CD8-positive, alpha-beta memory T cell (primary cell): Measurements from ENCODE around the gene MYO15A. TPM values are rescaled to one million over a fixed set of nuclear protein-coding genes. Genes with fewer than 3 reads are reported as not detected.

Experiments used
- polyA plus RNA-seq: library from polyadenylated mRNA; unstranded; fragments of 300-500 nt; fragmentation: Illumina TruSeq; gene quantifications from one replicate; pipeline ENCODE4 v1.2.3, GENCODE V29; 2021
- total RNA-seq, 2 experiments: library from RNA; stranded (reverse); gene quantifications; one replicate each; pipeline ENCODE4 v1.2.3, GENCODE V29; 2021

Gene MYO15A
- total and polyA plus RNA-seq, 3 experiments from 2014 or later: 0.31 to 0.54 (median 0.35) TPM

Other genes starting within 250 kb of the MYO15A start
- 10 to 100 TPM in 1 of 2 experiments, 1 to 10 TPM in 1; 10.0 to 11.3 TPM for gene TOM1L2, start 136.4 kb upstream of the MYO15A start, total RNA-seq
- 6.5 TPM for gene TOM1L2, start 136.4 kb upstream of the MYO15A start, polyA plus RNA-seq
- under 1 TPM; 0.33 to 0.60 TPM for gene DRC3, start 135.9 kb upstream of the MYO15A start, total RNA-seq
- not detected for gene DRC3, start 135.9 kb upstream of the MYO15A start, polyA plus RNA-seq
- gene ATPAF2, start 69.6 kb upstream of the MYO15A start, total RNA-seq: 10 to 100 TPM; 30.4 to 33.4 TPM
- gene ATPAF2, start 69.6 kb upstream of the MYO15A start, polyA plus RNA-seq: 16.0 TPM
- gene GID4, start 69.3 kb upstream of the MYO15A start, total RNA-seq: 10 to 100 TPM in 1 of 2 experiments, 1 to 10 TPM in 1; 9.8 to 11.1 TPM
- gene GID4, start 69.3 kb upstream of the MYO15A start, polyA plus RNA-seq: 8.5 TPM
- gene DRG2, start 20.8 kb upstream of the MYO15A start, total RNA-seq: 10 to 100 TPM; 52.9 to 54.2 TPM
- 51.7 TPM for gene DRG2, start 20.8 kb upstream of the MYO15A start, polyA plus RNA-seq
- gene ALKBH5, start 75.1 kb downstream of the MYO15A start, total RNA-seq: 100 to 1,000 TPM; 117 to 123 TPM
- 152 TPM for gene ALKBH5, start 75.1 kb downstream of the MYO15A start, polyA plus RNA-seq
- gene LLGL1, start 116.9 kb downstream of the MYO15A start, total RNA-seq: 10 to 100 TPM; 24.3 to 26.3 TPM
- 1.5 TPM for gene LLGL1, start 116.9 kb downstream of the MYO15A start, polyA plus RNA-seq
- 100 to 1,000 TPM; 278 to 299 TPM for gene FLII, start 150.0 kb downstream of the MYO15A start, total RNA-seq
- 216 TPM for gene FLII, start 150.0 kb downstream of the MYO15A start, polyA plus RNA-seq
- gene MIEF2, start 151.9 kb downstream of the MYO15A start, total RNA-seq: 1 to 10 TPM; 5.5 to 5.6 TPM
- gene MIEF2, start 151.9 kb downstream of the MYO15A start, polyA plus RNA-seq: 14.1 TPM
- gene TOP3A, start 206.2 kb downstream of the MYO15A start, total RNA-seq: 10 to 100 TPM; 69.7 to 72.8 TPM
- 21.7 TPM for gene TOP3A, start 206.2 kb downstream of the MYO15A start, polyA plus RNA-seq
- gene SMCR8, start 206.5 kb downstream of the MYO15A start, total RNA-seq: 10 to 100 TPM; 26.7 to 26.9 TPM
- gene SMCR8, start 206.5 kb downstream of the MYO15A start, polyA plus RNA-seq: 4.9 TPM